Measurements from ENCODE around the gene OR2S2. TPM values are rescaled to one million over a fixed set of nuclear protein-coding genes. Genes with fewer than 3 reads are reported as not detected.

Gene OR2S2
- total and polyA plus RNA-seq, 2 donors (not counting 3 experiments of a cell fraction or from before 2014, with no cell fraction given) = not detected

- Histone ChIP-seq H3K9ac (replicated peaks; ENCODE audit: extremely low read depth, insufficient read depth, low read length) (peak overlapping the region; percentile 28), H3K4me3 (replicated peaks in 1 of 3; ENCODE audit: insufficient read depth in 1 of 3, low read depth in 1 of 3, low read length in 3 of 3) (peak overlapping the region in 1 of 3 experiments; percentile 28), H3K9me1 (replicated peaks; ENCODE audit: control insufficient read depth, extremely low read depth, insufficient read depth, low read length) (no peaks in the 10 kb centered on the region), H3K36me3 (ENCODE audit: control insufficient read depth in 2 of 2, extremely low read depth in 1 of 2, insufficient read depth in 2 of 2, low read length in 2 of 2) (no peaks in the 10 kb centered on the region), H3K4me2 (ENCODE audit: insufficient read depth, low read length) (peak overlapping the region; percentile 63), H4K20me1 (replicated peaks; ENCODE audit: control insufficient read depth, extremely low read depth, insufficient read depth, low read length) (no peaks in the 10 kb centered on the region), H3K4me1 (ENCODE audit: control insufficient read depth, extremely low read depth, insufficient read depth, low read length) (peaks cover 60% of the 10 kb centered on the region), H3K79me2 (ENCODE audit: control insufficient read depth, insufficient read depth, low read length) (peaks cover 36% of the 10 kb centered on the region), H2AFZ (ENCODE audit: low read depth, low read length) (no peak overlapping the region), H3K27ac (ENCODE audit: insufficient read depth, low read depth, low read length) (peak overlapping the region; percentile 7), H3K27me3 (ENCODE audit: control insufficient read depth in 2 of 2, insufficient read depth in 2 of 2, low read length in 2 of 2) (no peaks in the 10 kb centered on the region), H3K9me3 (replicated peaks; ENCODE audit: control insufficient read depth, insufficient read depth, low read length) (no peaks in the 10 kb centered on the region)
- intact Hi-C loops (cut with micrococcal nuclease) = no loop called here
- ChIA-PET CTCF (interaction anchor here (0.8 to 6.4 kb wide), 22 partner anchors 8 to 190 kb away, joined by 3 to 46 read pairs (median 5); partner anchors contain the start of genes FAM221B, HINT2, NPR2 and TMEM8B), POLR2A (no interaction called here)
- FAIRE-seq = no peak
- dilution Hi-C loops (cut with MboI; ENCODE audit: extremely low pct_ligation_motif_present, low sequenced_read_pairs) = no loop called here
- BruUV-seq (replicated peaks) = no TSS peak
- no peak for DNase-seq (ENCODE audit: low read depth, low spot score)
- no peak for TF ChIP-seq FOS (IDR thresholded peaks at IDR 0.05; ENCODE audit: borderline replicate concordance, insufficient read depth, low read length)
- no peak for TF ChIP-seq MAX (IDR thresholded peaks at IDR 0.05; ENCODE audit: insufficient read depth, insufficient read length)
- TF ChIP-seq MYC (IDR thresholded peaks at IDR 0.05; ENCODE audit: low read depth, low read length) = no peak
- TF ChIP-seq POLR2AphosphoS5 (IDR thresholded peaks at IDR 0.05; ENCODE audit: insufficient read depth, low read depth, low read length) = no peak
- no peak for TF ChIP-seq EZH2 (IDR thresholded peaks at IDR 0.05; ENCODE audit: borderline replicate concordance, low read depth, low read length, severe bottlenecking)
- TF ChIP-seq POLR2A (IDR thresholded peaks at IDR 0.05; ENCODE audit: low read depth, low read length) = no peak
- TF ChIP-seq CTCF (IDR thresholded peaks at IDR 0.05; ENCODE audit: extremely low read depth in 1 of 2, insufficient read depth in 1 of 2, low read depth in 1 of 2, low read length in 2 of 2) = no peak
- TF ChIP-seq GATA2 (IDR thresholded peaks at IDR 0.05; ENCODE audit: insufficient read depth, insufficient read length, low read depth, low read length) = no peak
- TF ChIP-seq JUN (IDR thresholded peaks at IDR 0.05; ENCODE audit: borderline replicate concordance, insufficient read depth, insufficient read length, low read depth) = no peak
Observed at GRCh38 chr9:35911690-35912089, 46.3 kb downstream of the OR2S2 start.

Data from endothelial cell of umbilical vein (primary cell).